Activated CD4-positive, alpha-beta T cell treated with anti-CD3 and anti-CD28 coated beads, Interleukin-2, Interleukin-4, amounts not matched to agents 100 ng/mL and 50 ng/mL, durations not matched to agents 16 hours and 8 hours (primary cell): ENCODE data around the gene KAT2A.

Source experiments
- DNase-seq: peaks from one replicate; pipeline ENCODE4 v3.0.0-alpha.2; 2020; ENCODE audit warnings: low spot score

KAT2A gene

GRCh38 chr17:42114118-42114517, 7.0 kb downstream of the KAT2A start:
- DNase-seq: no peak

- no peak for DNase-seq
These were observed 7.7 kb downstream of the KAT2A start for GRCh38 chr17:42113293-42114069.

GRCh38 chr17:42112552-42113176, 8.5 kb downstream of the KAT2A start, which contains the start of gene DHX58:
Gene DHX58 (minus strand): TSS chr17:42112714. CDS start chr17:42111892, 822 bp downstream.
- DNase-seq: peak; percentile 90

GRCh38 chr17:42111871-42112551, 9.2 kb downstream of the KAT2A start:
- no peak for DNase-seq

GRCh38 chr17:42111265-42111636, 9.9 kb downstream of the KAT2A start:
- DNase-seq: no peak

- DNase-seq: no peak
These were observed 10.6 kb downstream of the KAT2A start for GRCh38 chr17:42110301-42111264.

GRCh38 chr17:42109086-42109485, 12.1 kb downstream of the KAT2A start:
- DNase-seq: no peak

- DNase-seq: peak; percentile 93
These were observed 13.3 kb downstream of the KAT2A start for GRCh38 chr17:42107597-42108576.

GRCh38 chr17:42107124-42107523, 14.0 kb downstream of the KAT2A start:
- no peak for DNase-seq

- DNase-seq: no peak
These were observed 15.2 kb downstream of the KAT2A start for GRCh38 chr17:42106009-42106408.

- DNase-seq: no peak
These were observed 16.9 kb downstream of the KAT2A start for GRCh38 chr17:42104264-42104663.

GRCh38 chr17:42103221-42103954, 17.8 kb downstream of the KAT2A start:
- no peak for DNase-seq

- DNase-seq: peak; percentile 73
These were observed 19.5 kb downstream of the KAT2A start for GRCh38 chr17:42101513-42102292.

GRCh38 chr17:42098730-42099399, 22.3 kb downstream of the KAT2A start:
- DNase-seq: no peak

GRCh38 chr17:42097691-42098631, 23.2 kb downstream of the KAT2A start, which contains the start of gene ZNF385C:
Gene ZNF385C (minus strand): TSS chr17:42098473. CDS start chr17:42063056, 35,417 bp downstream.
- DNase-seq: no peak

GRCh38 chr17:42096360-42097111, 24.6 kb downstream of the KAT2A start:
- no peak for DNase-seq
